Measurements from ENCODE around the gene ENOX1.

ENOX1 gene

DNA sequence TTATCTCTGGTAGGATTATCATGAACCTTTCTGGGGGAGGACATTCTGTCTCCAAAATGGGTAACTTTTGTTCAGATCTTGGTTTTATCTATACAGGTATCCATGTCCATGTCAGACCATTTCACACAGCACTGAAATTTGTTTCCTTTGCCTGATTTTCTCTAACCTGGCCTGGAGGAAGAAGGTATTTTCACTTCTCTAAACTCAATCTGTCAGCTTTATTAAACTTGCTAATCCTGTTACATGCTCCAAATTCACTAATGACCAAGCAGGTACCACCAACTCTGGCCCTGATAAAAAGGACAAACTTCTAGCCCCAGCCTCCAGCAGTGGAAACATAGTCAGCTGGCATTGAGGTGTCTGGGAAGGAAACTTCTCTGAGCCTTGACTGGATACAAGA lies 529.0 kb downstream of the ENOX1 start:
- no peak for DNase-seq (ENCODE audit: low read depth)
- TF ChIP-seq, protein P1, sequence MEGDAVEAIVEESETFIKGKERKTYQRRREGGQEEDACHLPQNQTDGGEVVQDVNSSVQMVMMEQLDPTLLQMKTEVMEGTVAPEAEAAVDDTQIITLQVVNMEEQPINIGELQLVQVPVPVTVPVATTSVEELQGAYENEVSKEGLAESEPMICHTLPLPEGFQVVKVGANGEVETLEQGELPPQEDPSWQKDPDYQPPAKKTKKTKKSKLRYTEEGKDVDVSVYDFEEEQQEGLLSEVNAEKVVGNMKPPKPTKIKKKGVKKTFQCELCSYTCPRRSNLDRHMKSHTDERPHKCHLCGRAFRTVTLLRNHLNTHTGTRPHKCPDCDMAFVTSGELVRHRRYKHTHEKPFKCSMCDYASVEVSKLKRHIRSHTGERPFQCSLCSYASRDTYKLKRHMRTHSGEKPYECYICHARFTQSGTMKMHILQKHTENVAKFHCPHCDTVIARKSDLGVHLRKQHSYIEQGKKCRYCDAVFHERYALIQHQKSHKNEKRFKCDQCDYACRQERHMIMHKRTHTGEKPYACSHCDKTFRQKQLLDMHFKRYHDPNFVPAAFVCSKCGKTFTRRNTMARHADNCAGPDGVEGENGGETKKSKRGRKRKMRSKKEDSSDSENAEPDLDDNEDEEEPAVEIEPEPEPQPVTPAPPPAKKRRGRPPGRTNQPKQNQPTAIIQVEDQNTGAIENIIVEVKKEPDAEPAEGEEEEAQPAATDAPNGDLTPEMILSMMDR (conservative IDR thresholded peaks at IDR 0.05; ENCODE audit: control insufficient read depth, insufficient read depth, low read depth, low read length): no peak
- no peak overlapping the region for H3K4me3 ChIP-seq (ENCODE audit: control insufficient read depth, low read depth, low read length)

DNA sequence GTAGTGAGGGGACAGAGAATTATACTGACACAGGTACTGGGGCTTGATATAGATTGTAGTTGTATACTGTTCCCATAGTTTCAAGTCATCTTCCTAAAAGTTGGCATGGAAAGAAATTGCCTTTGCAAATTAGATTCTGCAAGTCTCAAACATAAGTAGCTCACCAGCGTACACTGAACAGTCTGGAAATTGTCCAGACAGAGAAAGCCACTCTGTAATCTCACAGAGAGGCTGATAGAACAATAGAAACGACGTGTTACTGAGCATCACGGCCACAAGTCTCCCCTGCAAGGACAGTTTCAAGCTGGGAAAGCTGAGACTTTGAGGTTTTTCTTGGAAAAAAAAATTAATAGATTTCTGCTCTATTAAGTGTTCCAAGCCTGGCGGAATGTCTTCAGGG lies 534.8 kb downstream of the ENOX1 start:
- TF ChIP-seq, protein P1 (conservative IDR thresholded peaks at IDR 0.05; ENCODE audit: control insufficient read depth, insufficient read depth, low read depth, low read length): no peak
- DNase-seq (ENCODE audit: low read depth): no peak
- no peak overlapping the region for H3K4me3 ChIP-seq (ENCODE audit: control insufficient read depth, low read depth, low read length)

DNA sequence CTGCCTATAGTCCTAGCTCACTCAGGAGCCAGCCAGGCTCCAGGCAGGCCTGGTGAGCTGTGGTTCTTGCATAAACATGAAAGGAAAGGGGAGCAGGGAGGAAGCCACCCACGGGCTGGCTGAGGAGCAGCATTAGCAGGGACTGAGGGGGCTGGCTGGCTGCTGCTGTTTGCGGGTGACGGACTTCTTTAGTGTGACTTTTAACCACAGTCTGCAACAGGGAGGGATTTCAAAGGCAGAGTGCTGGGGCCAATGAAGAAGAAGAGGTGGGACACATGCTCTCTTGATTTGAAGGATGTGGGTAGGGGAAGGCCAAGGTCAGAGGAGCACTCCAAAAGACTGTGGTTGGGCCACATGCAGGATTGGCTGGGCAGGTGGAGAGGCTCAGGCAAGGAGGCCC lies 540.4 kb downstream of the ENOX1 start:
- H3K4me3 ChIP-seq (ENCODE audit: control insufficient read depth, low read depth, low read length): no peak overlapping the region
- TF ChIP-seq, protein P1 (conservative IDR thresholded peaks at IDR 0.05; ENCODE audit: control insufficient read depth, insufficient read depth, low read depth, low read length): no peak
- peak; percentile 31 for DNase-seq (ENCODE audit: low read depth)

DNA sequence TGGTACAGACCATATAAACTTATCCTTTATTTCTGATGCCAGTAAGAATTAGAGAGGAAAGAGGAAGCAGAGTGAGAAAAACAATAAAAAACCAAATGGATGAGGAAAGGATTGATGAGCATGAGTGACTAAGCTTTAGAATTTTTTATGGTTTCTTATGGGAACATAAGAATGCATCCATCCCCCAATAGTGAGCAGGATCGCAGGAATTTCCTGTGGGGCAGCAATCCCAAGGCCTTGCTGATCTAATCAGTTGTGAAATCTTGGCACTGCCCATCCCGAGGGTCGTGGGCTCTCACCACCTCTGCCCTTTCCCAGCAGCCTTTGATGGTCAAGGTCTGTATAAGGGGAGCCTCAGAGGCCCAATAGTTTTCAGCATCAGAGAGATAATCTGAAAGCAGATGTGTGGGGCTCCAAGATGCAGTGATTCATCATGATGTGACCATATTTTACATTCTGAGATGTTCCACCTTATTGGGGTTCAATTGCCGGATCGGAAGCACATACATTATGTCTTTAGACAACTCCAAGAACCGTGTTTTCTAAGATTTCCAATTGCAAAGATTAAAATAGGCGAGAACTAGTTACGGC lies 541.3 kb downstream of the ENOX1 start:
- no peak overlapping the region for H3K4me3 ChIP-seq (ENCODE audit: control insufficient read depth, low read depth, low read length)
- peak; percentile 93 for DNase-seq (ENCODE audit: low read depth)
- TF ChIP-seq, protein P1 (conservative IDR thresholded peaks at IDR 0.05; ENCODE audit: control insufficient read depth, insufficient read depth, low read depth, low read length): no peak

DNA sequence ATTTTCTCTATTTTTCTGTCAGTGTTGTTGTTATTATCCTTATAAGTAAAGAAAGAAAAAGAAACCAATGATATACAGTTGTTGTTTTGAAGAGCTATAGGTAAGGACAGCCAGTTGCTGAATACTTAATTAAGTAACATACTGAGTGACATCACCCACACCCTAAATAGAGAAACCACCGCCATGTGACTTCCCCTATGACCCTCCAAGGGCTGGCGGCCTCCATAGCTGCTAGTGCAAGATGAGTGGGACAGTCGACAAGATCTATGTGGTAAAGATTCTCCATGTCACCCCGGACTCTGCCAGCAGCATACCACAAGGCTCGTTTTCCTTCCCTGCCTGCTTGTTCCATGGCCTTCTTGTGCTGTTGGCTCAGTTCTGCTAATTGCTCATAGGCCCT lies 542.3 kb downstream of the ENOX1 start:
- no peak for DNase-seq (ENCODE audit: low read depth)
- no peak overlapping the region for H3K4me3 ChIP-seq (ENCODE audit: control insufficient read depth, low read depth, low read length)
- TF ChIP-seq, protein P1 (conservative IDR thresholded peaks at IDR 0.05; ENCODE audit: control insufficient read depth, insufficient read depth, low read depth, low read length): no peak

DNA sequence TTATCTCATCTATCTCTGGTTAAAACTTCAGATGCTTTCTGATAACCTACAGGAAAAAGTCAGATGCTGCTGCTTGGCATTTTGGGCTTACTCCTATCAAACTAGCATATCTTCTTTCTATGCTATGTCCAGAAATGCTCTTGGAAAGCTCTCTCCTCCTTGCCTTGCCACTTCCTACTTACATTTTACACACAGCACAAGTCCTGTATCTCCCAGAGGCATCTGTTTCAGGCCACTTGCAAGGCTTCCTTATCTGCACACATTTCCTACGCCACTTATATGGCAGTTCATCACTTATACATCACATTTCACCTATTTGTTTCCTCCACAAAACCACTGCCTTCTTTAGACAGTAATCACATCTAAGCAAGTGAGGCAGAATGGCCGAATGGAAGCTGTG lies 543.1 kb downstream of the ENOX1 start:
- no peak overlapping the region for H3K4me3 ChIP-seq (ENCODE audit: control insufficient read depth, low read depth, low read length)
- TF ChIP-seq, protein P1 (conservative IDR thresholded peaks at IDR 0.05; ENCODE audit: control insufficient read depth, insufficient read depth, low read depth, low read length): no peak
- DNase-seq (ENCODE audit: low read depth): no peak

DNA sequence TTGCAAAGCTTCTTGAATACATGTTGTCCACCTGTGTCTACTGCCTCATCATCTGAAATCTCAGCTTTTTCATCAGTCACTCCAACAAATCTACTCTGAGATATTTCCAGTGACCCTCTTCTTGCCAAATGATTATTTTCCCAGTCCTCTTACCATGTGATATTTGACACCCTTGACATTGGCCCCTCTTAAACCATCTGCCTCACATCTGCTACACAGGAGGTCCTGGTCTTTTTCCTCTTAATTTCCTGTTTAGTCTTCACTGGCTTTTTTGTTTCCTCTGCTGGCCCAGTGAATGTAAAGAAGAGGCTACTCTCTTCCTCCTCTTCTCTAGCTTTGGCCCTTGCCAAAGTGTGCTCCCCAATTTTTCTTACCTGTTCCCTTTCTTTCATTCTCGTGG lies 544.7 kb downstream of the ENOX1 start:
- TF ChIP-seq, protein P1 (conservative IDR thresholded peaks at IDR 0.05; ENCODE audit: control insufficient read depth, insufficient read depth, low read depth, low read length): no peak
- peak; percentile 44 for DNase-seq (ENCODE audit: low read depth)

More for the DNA sequence above, 544.7 kb downstream of the ENOX1 start:
- no peak overlapping the region for H3K4me3 ChIP-seq (ENCODE audit: control insufficient read depth, low read depth, low read length)

Data from fibroblast of mammary gland (primary cell).